Measurements from ENCODE around the gene COL5A3.

DNA sequence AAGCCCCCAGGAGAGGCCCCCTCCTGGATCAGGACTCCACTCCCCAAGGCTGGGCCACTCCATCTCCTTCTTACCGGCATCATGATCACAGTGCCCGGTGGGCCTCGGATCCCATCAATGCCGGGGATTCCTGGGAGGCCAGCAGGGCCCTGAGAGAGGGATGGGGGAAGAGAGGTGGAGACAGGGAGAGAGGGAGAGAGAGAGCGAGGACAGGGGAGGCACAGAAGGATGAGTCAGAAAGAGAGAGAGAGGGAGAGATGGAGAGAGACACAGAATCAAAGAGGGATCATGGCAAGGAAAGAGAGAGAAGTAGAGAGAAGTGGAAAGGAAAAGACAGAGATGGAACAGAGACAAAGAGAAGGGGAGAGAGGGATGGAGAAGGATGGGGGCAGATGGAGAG is 13.8 kb downstream of the COL5A3 start:
- TF ChIP-seq EP300 (IDR thresholded peaks at IDR 0.05) = no peak
- no peak for TF ChIP-seq POLR2A (IDR thresholded peaks at IDR 0.05)

All from sigmoid colon (tissue), 4 donors.